Ovary (tissue), 3 donors: ENCODE measurements around the gene TUG1.

Experiments used
- EP300 ChIP-seq: sonication (generic); formaldehyde crosslinking; IDR thresholded peaks from one replicate; pipeline ENCODE4 v1.6.1; 2017; ENCODE audit warnings: antibody characterized with exemption
- TF ChIP-seq, protein P1 (sequence below), 3 donors: fragments of 450-650 bp in 2 of 3; fragments of 200-600 bp in 1 of 3; IDR thresholded peaks; one replicate each; pipeline versions ENCODE4 v1.5.1 to v1.8.0; 2016 to 2022; ENCODE audit warnings: antibody characterized with exemption in 3 of 3, mild to moderate bottlenecking in 1 of 3
- donor health status: DM: no; HTN: no; CAD: no.

DNA sequence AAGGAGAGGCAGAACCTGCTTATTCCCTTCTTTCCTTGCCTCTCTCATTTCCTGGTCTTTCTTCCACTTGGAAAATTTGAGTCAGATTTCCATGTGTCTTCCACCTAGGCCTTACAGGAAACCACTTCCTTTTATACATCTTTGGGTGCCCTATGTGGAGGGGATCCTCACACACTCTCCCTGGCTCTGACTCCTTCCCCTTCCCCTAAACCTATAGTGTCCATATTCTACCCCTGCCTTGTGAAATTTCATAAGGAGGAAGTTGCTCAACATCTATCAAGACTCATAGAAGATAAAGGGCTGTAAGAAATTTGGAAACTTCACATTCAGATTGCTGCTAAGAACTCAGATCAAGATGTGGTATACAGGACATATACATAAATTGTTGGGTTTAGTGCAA is 20.4 kb downstream of the TUG1 start:
- TF ChIP-seq, protein P1, sequence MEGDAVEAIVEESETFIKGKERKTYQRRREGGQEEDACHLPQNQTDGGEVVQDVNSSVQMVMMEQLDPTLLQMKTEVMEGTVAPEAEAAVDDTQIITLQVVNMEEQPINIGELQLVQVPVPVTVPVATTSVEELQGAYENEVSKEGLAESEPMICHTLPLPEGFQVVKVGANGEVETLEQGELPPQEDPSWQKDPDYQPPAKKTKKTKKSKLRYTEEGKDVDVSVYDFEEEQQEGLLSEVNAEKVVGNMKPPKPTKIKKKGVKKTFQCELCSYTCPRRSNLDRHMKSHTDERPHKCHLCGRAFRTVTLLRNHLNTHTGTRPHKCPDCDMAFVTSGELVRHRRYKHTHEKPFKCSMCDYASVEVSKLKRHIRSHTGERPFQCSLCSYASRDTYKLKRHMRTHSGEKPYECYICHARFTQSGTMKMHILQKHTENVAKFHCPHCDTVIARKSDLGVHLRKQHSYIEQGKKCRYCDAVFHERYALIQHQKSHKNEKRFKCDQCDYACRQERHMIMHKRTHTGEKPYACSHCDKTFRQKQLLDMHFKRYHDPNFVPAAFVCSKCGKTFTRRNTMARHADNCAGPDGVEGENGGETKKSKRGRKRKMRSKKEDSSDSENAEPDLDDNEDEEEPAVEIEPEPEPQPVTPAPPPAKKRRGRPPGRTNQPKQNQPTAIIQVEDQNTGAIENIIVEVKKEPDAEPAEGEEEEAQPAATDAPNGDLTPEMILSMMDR (IDR thresholded peaks at IDR 0.05) = no peak
- TF ChIP-seq EP300 = no peak
